T follicular helper cell (primary cell): ENCODE results near the gene PLCB3.
A peak's percentile ranks its signal among the peaks of the same experiment; 100 is the strongest.
"Not testable (repeated sequence)": the region's sequence is repeated elsewhere in the genome, so short reads cannot be mapped to it uniquely, and the experiment has no call there.

ENCODE experiments used
- DNase-seq: peaks from one replicate; pipeline ENCODE4 v3.0.0-alpha.2; 2020; ENCODE audit warnings: low read depth

PLCB3 gene

GRCh38 chr11:64303109-64304031 lies 52.0 kb downstream of the PLCB3 start:
- DNase-seq: no peak

GRCh38 chr11:64304032-64304315 lies 52.6 kb downstream of the PLCB3 start:
- DNase-seq: no peak

- peak; percentile 89 for DNase-seq
Observed at GRCh38 chr11:64304316-64305072, 53.2 kb downstream of the PLCB3 start.

GRCh38 chr11:64305075-64305690 lies 53.9 kb downstream of the PLCB3 start, which contains the start of gene ESRRA:
TSS of gene ESRRA (plus strand) at chr11:64305524. CDS start at chr11:64307180, 1,656 bp downstream.
- DNase-seq: peak; percentile 99

- DNase-seq: peak; percentile 51
Observed at GRCh38 chr11:64305691-64306562, 54.6 kb downstream of the PLCB3 start.

GRCh38 chr11:64306563-64306875 lies 55.2 kb downstream of the PLCB3 start:
- no peak for DNase-seq

GRCh38 chr11:64306876-64307622 lies 55.7 kb downstream of the PLCB3 start:
- no peak for DNase-seq

GRCh38 chr11:64307795-64308194 lies 56.5 kb downstream of the PLCB3 start:
- not testable (repeated sequence) for DNase-seq

GRCh38 chr11:64312947-64313346 lies 61.6 kb downstream of the PLCB3 start:
- no peak for DNase-seq

GRCh38 chr11:64313491-64314145 lies 62.3 kb downstream of the PLCB3 start:
- no peak for DNase-seq

- no peak for DNase-seq
Observed at GRCh38 chr11:64314146-64314804, 62.9 kb downstream of the PLCB3 start.

- no peak for DNase-seq
Observed at GRCh38 chr11:64314805-64315561, 63.7 kb downstream of the PLCB3 start.

- not testable (repeated sequence) for DNase-seq
Observed at GRCh38 chr11:64315667-64316526, 64.6 kb downstream of the PLCB3 start.

- peak; percentile 43 for DNase-seq
Observed at GRCh38 chr11:64316672-64317324, 65.5 kb downstream of the PLCB3 start.

- peak; percentile 96 for DNase-seq
Observed at GRCh38 chr11:64317325-64317960, 66.1 kb downstream of the PLCB3 start, which contains the start of gene TRMT112. TSS of gene TRMT112 (minus strand) at chr11:64317559. CDS start at chr11:64317526, 33 bp downstream.

- peak; percentile 91 for DNase-seq
Observed at GRCh38 chr11:64317961-64318765, 66.8 kb downstream of the PLCB3 start, which contains the start of gene PRDX5. TSS of gene PRDX5 (plus strand) at chr11:64318121. CDS start at chr11:64318216, 95 bp downstream.
